IMR-90 (cell line): ENCODE measurements around the gene B3GALT6. TPM values are rescaled to one million over a fixed set of nuclear protein-coding genes. Genes with fewer than 3 reads are reported as not detected.

ENCODE experiments used
- ATAC-seq: fragments of 200-7000 bp; cut with Tn5 transposase; 2 replicates; pipeline ENCODE4 v1.9.1; 2020; ENCODE audit warnings: low read depth, mild to moderate bottlenecking, moderate library complexity
- BruUV-seq: library from RNA; stranded (reverse); fragments of 400-500 nt; replicated peaks from 2 replicates; lab custom pipeline; 2021; lab: Mats Ljungman, UMichigan
- CTCF ChIA-PET: fragments of 300-600 bp; formaldehyde crosslinking; extraction: SDS; loops from one replicate; lab custom pipeline; 2021; ENCODE audit warnings: antibody characterized with exemption; lab: Yijun Ruan, JAX
- POLR2A ChIA-PET: fragments of 300-600 bp; sonication (Branson Sonifier 250); formaldehyde crosslinking; loops from one replicate; lab custom pipeline; 2022; ENCODE audit warnings: antibody characterized with exemption; ENCODE audit not compliant: unreplicated experiment; lab: Charles Lee
- DNase-seq: peaks from one replicate; pipeline ENCODE4 v3.0.0; 2013
- H2AFZ ChIP-seq: replicated peaks from 2 replicates; pipeline ENCODE3; 2013; ENCODE audit warnings: low read length, mild to moderate bottlenecking; ENCODE audit not compliant: poor library complexity
- H2AK5ac ChIP-seq: 2 replicates; pipeline ENCODE4 v1.6.1; 2013; ENCODE audit warnings: low read depth, low read length, inconsistent platforms
- H2AK9ac ChIP-seq: replicated peaks from 2 replicates; pipeline ENCODE3; 2013; ENCODE audit warnings: mild to moderate bottlenecking, low read depth, low read length, moderate library complexity; ENCODE audit not compliant: poor library complexity
- H2BK120ac ChIP-seq: 2 replicates; pipeline ENCODE4 v1.6.1; 2013; ENCODE audit warnings: low read depth, low read length, inconsistent platforms
- H2BK15ac ChIP-seq: 3 replicates; pipeline ENCODE4 v1.6.1; 2013; ENCODE audit warnings: low read depth, low read length, inconsistent platforms
- H2BK20ac ChIP-seq: 2 replicates; pipeline ENCODE4 v1.6.1; 2013; ENCODE audit warnings: low read depth, mild to moderate bottlenecking, inconsistent platforms, low read length, moderate library complexity
- H2BK5ac ChIP-seq: 2 replicates; pipeline ENCODE4 v1.6.1; 2013; ENCODE audit warnings: mild to moderate bottlenecking, low read depth, low read length, inconsistent platforms; ENCODE audit not compliant: poor library complexity, severe bottlenecking
- H3K14ac ChIP-seq: replicated peaks from 2 replicates; pipeline ENCODE4 v1.6.1; 2013; ENCODE audit warnings: low read depth, low read length, inconsistent platforms
- H3K18ac ChIP-seq: 2 replicates; pipeline ENCODE4 v1.6.1; 2013; ENCODE audit warnings: low read depth, low read length, control low read depth
- H3K23ac ChIP-seq: 2 replicates; pipeline ENCODE4 v1.6.1; 2013; ENCODE audit warnings: low read depth, low read length, inconsistent platforms
- H3K27ac ChIP-seq: 2 replicates; pipeline ENCODE4 v1.5.1; 2013; ENCODE audit warnings: mild to moderate bottlenecking, control low read depth, low read length; ENCODE audit not compliant: insufficient read depth
- H3K27me3 ChIP-seq: 2 replicates; pipeline ENCODE4 v1.6.1; 2013; ENCODE audit warnings: low read length; ENCODE audit not compliant: control insufficient read depth, insufficient read depth
- H3K36me3 ChIP-seq: 2 replicates; pipeline ENCODE4 v1.6.1; 2013; ENCODE audit warnings: low read length, mixed read lengths; ENCODE audit not compliant: control insufficient read depth, insufficient read depth
- H3K4ac ChIP-seq: 2 replicates; pipeline ENCODE4 v1.6.1; 2013; ENCODE audit warnings: low read depth, low read length, inconsistent platforms
- H3K4me1 ChIP-seq: 2 replicates; pipeline ENCODE4 v1.6.1; 2013; ENCODE audit warnings: low read length, mixed read lengths; ENCODE audit not compliant: control insufficient read depth, insufficient read depth
- H3K4me2 ChIP-seq: 2 replicates; pipeline ENCODE4 v1.6.1; 2013; ENCODE audit warnings: low read depth, mild to moderate bottlenecking, control low read depth, low read length, moderate library complexity
- H3K4me3 ChIP-seq: 2 replicates; pipeline ENCODE4 v1.5.1; 2013; ENCODE audit warnings: low read depth, mild to moderate bottlenecking, control low read depth, low read length, moderate library complexity; ENCODE audit not compliant: insufficient read depth
- H3K56ac ChIP-seq: 2 replicates; pipeline ENCODE4 v1.6.1; 2013; ENCODE audit warnings: low read length, inconsistent platforms; ENCODE audit not compliant: insufficient read depth; ENCODE audit errors: extremely low read depth
- H3K79me1 ChIP-seq, 2 experiments: 2 replicates each; pipeline ENCODE4 v1.6.1; 2013; ENCODE audit warnings: low read length in 2 of 2, inconsistent platforms in 1 of 2, low read depth in 1 of 2
- H3K9ac ChIP-seq: 2 replicates; pipeline ENCODE4 v1.6.1; 2013; ENCODE audit warnings: low read depth, low read length, control low read depth
- H3K9me1 ChIP-seq: 2 replicates; pipeline ENCODE4 v1.6.1; 2013; ENCODE audit warnings: low read length, inconsistent platforms; ENCODE audit not compliant: insufficient read depth
- H3K9me3 ChIP-seq: 2 replicates; pipeline ENCODE4 v1.6.1; 2013; ENCODE audit warnings: low read length; ENCODE audit not compliant: control insufficient read depth, insufficient read depth
- H4K20me1 ChIP-seq: 2 replicates; pipeline ENCODE4 v1.6.1; 2013; ENCODE audit warnings: low read length, inconsistent platforms; ENCODE audit not compliant: insufficient read depth
- H4K5ac ChIP-seq: 2 replicates; pipeline ENCODE4 v1.6.1; 2013; ENCODE audit warnings: mild to moderate bottlenecking, low read depth, low read length, control low read depth
- H4K8ac ChIP-seq, 2 experiments: 2 replicates each; pipeline ENCODE4 v1.6.1; 2013; ENCODE audit warnings: low read depth in 2 of 2, low read length in 2 of 2, control low read depth in 1 of 2, inconsistent platforms in 1 of 2
- H4K91ac ChIP-seq: 2 replicates; pipeline ENCODE4 v1.6.1; 2013; ENCODE audit warnings: low read depth, low read length, inconsistent platforms; ENCODE audit not compliant: insufficient read depth
- CEBPB ChIP-seq: IDR thresholded peaks from 2 replicates; pipeline ENCODE4 v1.6.1; 2012; ENCODE audit warnings: low read depth, low read length, improper control_type of control experiment
- MAFK ChIP-seq: IDR thresholded peaks from 2 replicates; pipeline ENCODE4 v1.6.1; 2012; ENCODE audit warnings: low read depth, low read length, improper control_type of control experiment
- MAZ ChIP-seq: IDR thresholded peaks from 2 replicates; pipeline ENCODE4 v1.6.1; 2012; ENCODE audit warnings: low read depth, mild to moderate bottlenecking, low read length, improper control_type of control experiment, moderate library complexity, borderline replicate concordance
- POLR2A ChIP-seq: IDR thresholded peaks from 2 replicates; pipeline ENCODE4 v1.6.1; 2012; ENCODE audit warnings: mild to moderate bottlenecking, low read depth, low read length
- WGBS, 2 experiments: methylation state at CpG; one replicate each; pipeline versions ENCODE4 v1.1.5 to v1.1.7; 2013; ENCODE audit warnings: missing lambda C conversion rate in 2 of 2; ENCODE audit not compliant: insufficient read length in 1 of 2; ENCODE audit errors: extremely low coverage in 2 of 2; 5-methylcytosine and 5-hydroxymethylcytosine counted together
- dilution Hi-C: fragments of 300-500 bp; cut with HindIII; formaldehyde crosslinking; loops from one replicate; pipeline ENCODE4 v1.14.3; 2018; ENCODE audit warnings: low sequenced_read_pairs; ENCODE audit not compliant: unreplicated experiment
- in situ Hi-C: fragments of 300-500 bp; cut with MboI; formaldehyde crosslinking; loops from 3 replicates; pipeline ENCODE4 v1.14.3; 2019; ENCODE audit warnings: low sequenced_read_pairs, inconsistent platforms, mixed read lengths
- intact Hi-C: fragments of 100-400 bp; cut with micrococcal nuclease; formaldehyde crosslinking; loops from 2 replicates; pipeline ENCODE4 v1.10.0; 2022
- polyA plus RNA-seq, 3 experiments: library from polyadenylated mRNA; depleted of rRNA; stranded (reverse); fragments of >200 nt; gene quantifications; 2 replicates each; pipeline ENCODE4 v1.2.3, GENCODE V29; 2012; ENCODE audit warnings: low replicate concordance in 1 of 3
- total RNA-seq: library from RNA; depleted of rRNA; stranded (reverse); fragments of >200 nt; gene quantifications from 2 replicates; pipeline ENCODE4 v1.2.3, GENCODE V29; 2012

Gene B3GALT6
- total and polyA plus RNA-seq, 2 of the 4 experiments (the other 2 are of a cell fraction): 12.2 to 23.0 TPM

GRCh38 chr1:1237874-1238701 is 6.1 kb downstream of the B3GALT6 start:
- WGBS, 2 experiments: 63% methylated on average over 25 of the region's 48 CpGs; no CpG with 5 or more reads in 1 of the 2 experiments
- intact Hi-C loops: loop anchor here (1.0 kb wide), 1 partner anchor 25 kb away; no protein-coding TSS in a partner anchor
- POLR2A ChIA-PET: interaction anchor here (0.5 kb wide), 1 partner anchor 31 kb away, joined by 3 read pairs; no protein-coding TSS in a partner anchor

More at GRCh38 chr1:1237874-1238701, 6.1 kb downstream of the B3GALT6 start:
- Histone ChIP-seq H4K8ac (peak overlapping the region in 1 of 2 experiments; percentile 28; a peak in 2 of 4 replicates), H3K56ac (no peak overlapping the region), H4K91ac (peak overlapping the region; percentile 37; the same call in 1 of the 2 replicates), H3K4ac (no peak overlapping the region; the same call in 1 of the 2 replicates), H3K4me3 (no peak overlapping the region), H2BK120ac (0 out of 2 replicates have a peak overlapping the region, but pooled peaks have one; percentile 23), H2AFZ (peak overlapping the region; percentile 33), H3K9me3 (no peaks in the 10 kb centered on the region; the same call in 1 of the 2 replicates), H3K14ac (no peak overlapping the region), H2BK15ac (no peak overlapping the region), H4K20me1 (no peaks in the 10 kb centered on the region), H3K27me3 (no peaks in the 10 kb centered on the region), H2AK9ac (peak overlapping the region; percentile 89), H3K18ac (no peak overlapping the region), H3K4me2 (no peak overlapping the region), H2BK20ac (no peak overlapping the region), H3K4me1 (peaks cover 14% of the 10 kb centered on the region), H2AK5ac (peak overlapping the region; percentile 70; the same call in 1 of the 2 replicates), H3K79me1 (peaks cover 7 to 28% of the 10 kb centered on the region in 2 experiments; a peak in 3 of 4 replicates), H3K23ac (no peak overlapping the region), H2BK5ac (no peak overlapping the region), H3K36me3 (peaks cover 4% of the 10 kb centered on the region), H3K9me1 (no peaks in the 10 kb centered on the region), H3K9ac (no peak overlapping the region), H4K5ac (peak overlapping the region; percentile 10; the same call in 1 of the 2 replicates), H3K27ac (no peak overlapping the region)
- CTCF ChIA-PET: no interaction called here
- dilution Hi-C loops (no loop called here), in situ Hi-C loops (no loop called here)
- DNase-seq (no peak), ATAC-seq (peak; percentile 2; the same call in 1 of the 2 replicates)
- TF ChIP-seq MAZ: no peak
- TF ChIP-seq POLR2A: no peak
- no peak for TF ChIP-seq MAFK
- TF ChIP-seq CEBPB: peak; percentile 65
- no TSS peak for BruUV-seq
